Body of pancreas (tissue), 4 donors: ENCODE results near the gene SYT2.

ENCODE experiments used
- POLR2A ChIP-seq, 3 donors: fragments of 450-650 bp; IDR thresholded peaks; one replicate each; pipeline ENCODE4 v1.6.1; 2016; ENCODE audit warnings: antibody characterized with exemption in 3 of 3, mild to moderate bottlenecking in 2 of 3
- TF ChIP-seq, protein P1 (sequence below), 7 experiments: fragments of 450-650 bp in 4 of 7; fragments of 200-600 bp in 3 of 7; sonication (generic) in 3 of 7; IDR thresholded peaks; one replicate each; pipeline ENCODE4 v1.5.1; 2016 to 2019; ENCODE audit warnings: antibody characterized with exemption in 7 of 7

DNA sequence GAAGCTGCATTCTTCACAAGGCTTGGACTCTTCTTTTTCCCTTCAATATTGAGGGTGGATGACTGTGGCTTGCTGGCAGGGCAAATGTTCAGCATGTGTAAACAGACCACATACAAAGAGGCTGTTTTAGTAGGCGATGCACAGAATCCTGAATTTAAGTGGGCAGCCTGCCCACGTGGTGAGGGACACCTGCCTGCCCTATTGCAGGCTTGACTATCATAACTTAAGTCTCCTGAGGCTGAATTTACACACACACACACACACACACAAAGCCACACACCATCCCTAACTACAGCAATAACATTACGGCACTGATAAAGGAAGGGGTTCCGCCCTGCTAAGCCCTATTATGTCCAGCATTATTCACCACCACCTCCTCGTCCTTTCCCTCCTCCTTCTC is 15.9 kb downstream of the SYT2 start:
- TF ChIP-seq, protein P1, sequence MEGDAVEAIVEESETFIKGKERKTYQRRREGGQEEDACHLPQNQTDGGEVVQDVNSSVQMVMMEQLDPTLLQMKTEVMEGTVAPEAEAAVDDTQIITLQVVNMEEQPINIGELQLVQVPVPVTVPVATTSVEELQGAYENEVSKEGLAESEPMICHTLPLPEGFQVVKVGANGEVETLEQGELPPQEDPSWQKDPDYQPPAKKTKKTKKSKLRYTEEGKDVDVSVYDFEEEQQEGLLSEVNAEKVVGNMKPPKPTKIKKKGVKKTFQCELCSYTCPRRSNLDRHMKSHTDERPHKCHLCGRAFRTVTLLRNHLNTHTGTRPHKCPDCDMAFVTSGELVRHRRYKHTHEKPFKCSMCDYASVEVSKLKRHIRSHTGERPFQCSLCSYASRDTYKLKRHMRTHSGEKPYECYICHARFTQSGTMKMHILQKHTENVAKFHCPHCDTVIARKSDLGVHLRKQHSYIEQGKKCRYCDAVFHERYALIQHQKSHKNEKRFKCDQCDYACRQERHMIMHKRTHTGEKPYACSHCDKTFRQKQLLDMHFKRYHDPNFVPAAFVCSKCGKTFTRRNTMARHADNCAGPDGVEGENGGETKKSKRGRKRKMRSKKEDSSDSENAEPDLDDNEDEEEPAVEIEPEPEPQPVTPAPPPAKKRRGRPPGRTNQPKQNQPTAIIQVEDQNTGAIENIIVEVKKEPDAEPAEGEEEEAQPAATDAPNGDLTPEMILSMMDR (IDR thresholded peaks at IDR 0.05), result no peak
- TF ChIP-seq POLR2A (IDR thresholded peaks at IDR 0.05), result no peak
